A549 (cell line): ENCODE measurements around the gene CCDC159. TPM values are rescaled to one million over a fixed set of nuclear protein-coding genes. Genes with fewer than 3 reads are reported as not detected.
A peak's percentile ranks its signal among the peaks of the same experiment; 100 is the strongest.

Source experiments
- ATAC-seq, 2 experiments: fragments of 200-7000 bp in 1 of 2; fragments of >200 bp in 1 of 2; cut with Nextera tagmentation in 1 of 2; cut with Tn5 transposase in 1 of 2; 3 replicates each; pipeline versions ENCODE4 v1.8.0 to v1.9.1; 2018 to 2020; ENCODE audit warnings: mild to moderate bottlenecking in 1 of 2, moderate library complexity in 1 of 2
- CTCF ChIA-PET: fragments of 300-600 bp; sonication (Branson Sonifier 250); formaldehyde crosslinking; extraction: SDS; loops from one replicate; lab custom pipeline; 2021; ENCODE audit warnings: antibody characterized with exemption, inconsistent platforms; lab: Yijun Ruan, JAX
- POLR2A ChIA-PET: fragments of 350-600 bp; formaldehyde crosslinking; extraction: SDS; loops from one replicate; lab custom pipeline; 2021; ENCODE audit warnings: antibody characterized with exemption, inconsistent platforms; lab: Yijun Ruan, JAX
- DNase-seq, 2 experiments: peaks; one replicate each; pipeline versions ENCODE4 v3.0.0 to v3.0.0-alpha.2; 2011 to 2016; ENCODE audit warnings: low read depth in 1 of 2, low spot score in 1 of 2
- FAIRE-seq: peaks from 2 replicates; lab custom pipeline; 2011; peaks lifted over from hg19 to GRCh38; lab: Jason Lieb, UNC
- H3K27ac ChIP-seq, 2 experiments: fragments of >200 bp; sonication (Bioruptor Twin); formaldehyde crosslinking; 3 replicates each; pipeline ENCODE4 v1.5.1; 2016 to 2017
- H3K4me1 ChIP-seq: fragments of >200 bp; sonication (Bioruptor Twin); formaldehyde crosslinking; 3 replicates; pipeline ENCODE4 v1.6.1; 2016
- H3K4me2 ChIP-seq: fragments of >200 bp; sonication (Bioruptor Twin); formaldehyde crosslinking; 3 replicates; pipeline ENCODE4 v1.6.1; 2016
- H3K4me3 ChIP-seq: fragments of >200 bp; sonication (Bioruptor Twin); formaldehyde crosslinking; 3 replicates; pipeline ENCODE4 v1.5.1; 2016
- H3K9me3 ChIP-seq: fragments of >200 bp; sonication (Bioruptor Twin); formaldehyde crosslinking; 3 replicates; pipeline ENCODE4 v1.6.1; 2016
- BHLHE40 ChIP-seq: IDR thresholded peaks from 2 replicates; pipeline ENCODE4 v1.6.1; 2012; ENCODE audit warnings: low read depth, low read length, inconsistent platforms
- CBX2 ChIP-seq: fragments of 200-600 bp; sonication (generic); IDR thresholded peaks from 2 replicates; pipeline ENCODE4 v1.6.1; 2016; ENCODE audit warnings: low read depth, mild to moderate bottlenecking, borderline replicate concordance
- CBX8 ChIP-seq: fragments of 200-600 bp; sonication (generic); IDR thresholded peaks from 2 replicates; pipeline ENCODE4 v1.6.1; 2016
- CEBPB ChIP-seq, 2 experiments: fragments of >200 bp in 1 of 2; sonication (Bioruptor Twin) in 1 of 2; formaldehyde crosslinking in 1 of 2; IDR thresholded peaks; 2 replicates each; pipeline ENCODE4 v1.6.1; 2012 to 2016
- EHF ChIP-seq: fragments of 250-450 bp; sonication (Bioruptor Pico); IDR thresholded peaks from 2 replicates; pipeline ENCODE4 v1.5.0; 2020; ENCODE audit warnings: mild to moderate bottlenecking
- EP300 ChIP-seq, 2 experiments: fragments of >200 bp; sonication (Bioruptor Twin); formaldehyde crosslinking; IDR thresholded peaks; 2 replicates in 1 of 2; 3 replicates in 1 of 2; pipeline ENCODE4 v1.6.1; 2016 to 2017
- ESRRA ChIP-seq: fragments of 150-350 bp; IDR thresholded peaks from 2 replicates; pipeline ENCODE4 v1.6.1; 2014; ENCODE audit warnings: mild to moderate bottlenecking, low read length, borderline replicate concordance
- FOXS1 ChIP-seq: fragments of 250-450 bp; sonication (Bioruptor Pico); IDR thresholded peaks from 2 replicates; pipeline ENCODE4 v1.5.0; 2020; ENCODE audit warnings: mild to moderate bottlenecking, moderate library complexity
- HOXB13 ChIP-seq: fragments of 250-450 bp; sonication (Bioruptor Pico); IDR thresholded peaks from 2 replicates; pipeline ENCODE4 v1.5.0; 2020; ENCODE audit warnings: low read depth, mild to moderate bottlenecking, moderate library complexity
- KDM1A ChIP-seq: fragments of 200-600 bp; sonication (generic); IDR thresholded peaks from 2 replicates; pipeline ENCODE4 v1.6.1; 2016; ENCODE audit warnings: low read depth, mild to moderate bottlenecking
- MAFK ChIP-seq: fragments of 450-650 bp; IDR thresholded peaks from 2 replicates; pipeline ENCODE4 v1.6.1; 2014; ENCODE audit not compliant: partially characterized antibody
- MAZ ChIP-seq: fragments of 150-350 bp; IDR thresholded peaks from 2 replicates; pipeline ENCODE4 v1.6.1; 2014; ENCODE audit warnings: antibody characterized with exemption, low read depth, low read length, borderline replicate concordance
- NFE2L2 ChIP-seq: fragments of 150-350 bp; conservative IDR thresholded peaks from 2 replicates; pipeline ENCODE4 v1.6.1; 2014; ENCODE audit warnings: low read length
- NPAS2 ChIP-seq: fragments of 250-450 bp; sonication (Bioruptor Pico); IDR thresholded peaks from 2 replicates; pipeline ENCODE4 v1.8.0; 2022; ENCODE audit warnings: mild to moderate bottlenecking, moderate library complexity, borderline replicate concordance
- NR3C1 ChIP-seq: fragments of >200 bp; sonication (Bioruptor Twin); formaldehyde crosslinking; IDR thresholded peaks from 3 replicates; pipeline ENCODE4 v1.6.1; 2017
- PBX3 ChIP-seq: IDR thresholded peaks from 2 replicates; pipeline ENCODE4 v1.6.1; 2012
- RCOR1 ChIP-seq: fragments of 150-350 bp; IDR thresholded peaks from 2 replicates; pipeline ENCODE4 v1.6.1; 2014; ENCODE audit warnings: antibody characterized with exemption, low read length, low read depth
- REST ChIP-seq: fragments of 200-600 bp; sonication (generic); IDR thresholded peaks from 2 replicates; pipeline ENCODE4 v1.6.1; 2016; ENCODE audit warnings: antibody characterized with exemption, mild to moderate bottlenecking, moderate library complexity
- RNF2 ChIP-seq: fragments of 200-600 bp; sonication (generic); IDR thresholded peaks from 2 replicates; pipeline ENCODE4 v1.6.1; 2016; ENCODE audit warnings: low read depth, mild to moderate bottlenecking, antibody characterized with exemption, moderate library complexity, borderline replicate concordance
- TFCP2L1 ChIP-seq: fragments of 250-450 bp; sonication (Bioruptor Pico); IDR thresholded peaks from 2 replicates; pipeline ENCODE4 v1.5.0; 2021; ENCODE audit warnings: mild to moderate bottlenecking
- TP53 ChIP-seq: fragments of 250-450 bp; sonication (Bioruptor Pico); IDR thresholded peaks from 2 replicates; pipeline ENCODE4 v1.5.0; 2021; ENCODE audit warnings: mild to moderate bottlenecking, moderate library complexity
- WGBS: methylation state at CpG from one replicate; pipeline ENCODE4 v1.1.6; 2017; ENCODE audit errors: missing lambda C conversion rate; 5-methylcytosine and 5-hydroxymethylcytosine counted together
- polyA plus RNA-seq, 4 experiments: library from polyadenylated mRNA; depleted of rRNA in 3 of 4; stranded (reverse); fragments of >200 nt; fragmentation: RNase III in 1 of 4; extraction: RNeasy Plus Mini Kit Qiagen cat#74134 plus additional on column Dnase treatment in 1 of 4; gene quantifications; 2 replicates in 3 of 4; 3 replicates in 1 of 4; pipeline ENCODE4 v1.2.3, GENCODE V29; 2011 to 2017
- TF ChIP-seq, protein P1 (sequence below): fragments of >200 bp; sonication (Bioruptor Twin); formaldehyde crosslinking; IDR thresholded peaks from 3 replicates; pipeline ENCODE4 v1.5.1; 2016

The CCDC159 gene
- polyA plus RNA-seq, 2 of the 4 experiments (the other 2 are of a cell fraction): 8.4 to 11.3 TPM

- H3K27ac ChIP-seq: peak overlapping the region in 1 of 2 experiments; percentile 89; a peak in 2 of 6 replicates
- H3K4me3 ChIP-seq: peak overlapping the region; percentile 58; the same call in 2 of the 3 replicates
- POLR2A ChIA-PET: no interaction called here
- FAIRE-seq (no peak), ATAC-seq (no peak), DNase-seq (no peak)
- peak overlapping the region; percentile 90 for H3K4me2 ChIP-seq
- no peaks in the 10 kb centered on the region for H3K9me3 ChIP-seq
- 90% methylated on average over 4 of the region's 6 CpGs for WGBS
- CTCF ChIA-PET: no interaction called here
- H3K4me1 ChIP-seq: no peaks in the 10 kb centered on the region
- no peak for TF ChIP-seq RNF2
- TF ChIP-seq, all 56 proteins: peak for 0
Observed at GRCh38 chr19:11356074-11356397, 9.7 kb downstream of the CCDC159 start.

DNA sequence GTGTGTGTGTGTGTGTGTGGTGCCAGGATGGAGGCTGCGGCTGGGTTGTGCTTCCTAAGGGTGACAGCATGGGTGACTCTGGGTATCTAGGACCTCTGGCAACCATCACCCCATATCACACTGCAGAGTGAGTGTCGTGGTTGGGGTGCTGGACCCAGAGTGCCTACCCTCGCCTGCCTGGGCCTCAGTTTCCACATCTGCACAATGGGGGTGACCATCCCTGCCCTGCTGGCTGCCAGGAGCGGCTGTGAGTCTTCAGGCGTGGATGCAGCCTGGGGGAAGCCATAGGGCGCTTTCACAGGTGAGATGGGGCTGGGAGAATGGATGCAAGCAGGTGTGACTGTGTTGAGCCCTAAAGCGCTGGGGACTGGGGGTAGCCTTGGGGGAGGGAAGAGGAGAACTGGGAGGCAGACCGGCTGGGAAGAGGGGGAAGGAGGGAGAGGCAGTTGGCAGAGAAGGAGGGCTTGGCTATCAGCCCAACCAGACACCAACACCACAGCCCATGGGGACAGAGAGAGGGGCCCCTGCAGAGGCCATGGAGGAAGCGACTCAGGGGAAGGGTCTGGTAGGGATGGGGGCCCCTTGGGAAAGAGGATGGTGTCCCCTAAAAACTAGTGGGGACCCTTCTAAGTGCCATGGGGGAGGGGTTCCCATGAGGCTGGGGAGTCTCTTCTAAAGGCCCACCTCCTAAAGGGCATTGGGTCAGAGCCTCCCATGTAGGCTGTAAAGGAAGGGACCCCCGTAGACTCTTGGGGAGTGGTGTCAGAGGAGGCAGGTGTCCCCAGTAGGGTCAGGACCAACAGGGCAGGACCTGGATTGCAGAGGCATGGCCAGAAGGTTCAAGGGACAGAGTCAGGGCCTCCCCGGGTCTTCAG is 10.6 kb downstream of the CCDC159 start:
- no peak overlapping the region for H3K4me3 ChIP-seq
- no peaks in the 10 kb centered on the region for H3K4me1 ChIP-seq
- no peak overlapping the region for H3K27ac ChIP-seq
- no peak overlapping the region; the same call in 2 of the 3 replicates for H3K4me2 ChIP-seq
- no peaks in the 10 kb centered on the region for H3K9me3 ChIP-seq
- ATAC-seq (no peak), DNase-seq (no peak), FAIRE-seq (no peak)
- 90% methylated on average over 9 of the region's 11 CpGs for WGBS
- ChIA-PET CTCF (no interaction called here), POLR2A (no interaction called here)
- no peak for TF ChIP-seq TP53 (CRISPR knock-in tag)
- TF ChIP-seq KDM1A: no peak
- no peak for TF ChIP-seq MAZ
- TF ChIP-seq MAFK: no peak
- no peak for TF ChIP-seq TFCP2L1 (CRISPR knock-in tag)

DNA sequence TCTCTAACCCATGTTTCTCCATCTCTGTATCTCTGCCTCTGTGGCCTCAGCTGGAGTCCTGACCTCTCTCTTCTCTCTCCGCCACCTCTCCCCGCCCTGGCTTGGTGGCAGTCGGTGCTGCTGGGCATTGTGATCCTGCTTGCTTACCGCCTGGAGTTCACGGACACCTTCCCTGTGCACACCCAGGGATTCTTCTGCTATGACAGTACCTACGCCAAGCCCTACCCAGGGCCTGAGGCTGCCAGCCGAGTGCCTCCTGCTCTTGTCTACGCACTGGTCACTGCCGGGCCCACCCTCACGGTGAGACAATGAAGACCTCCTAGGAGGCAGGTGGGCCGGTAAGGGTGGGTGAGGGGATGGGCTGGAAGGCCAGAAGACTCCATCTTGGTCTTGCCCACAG is 13.1 kb downstream of the CCDC159 start:
- DNase-seq: no peak

GRCh38 chr19:11361037-11361770 is 14.9 kb downstream of the CCDC159 start:
- Histone ChIP-seq H3K4me3 (no peak overlapping the region), H3K27ac (no peak overlapping the region), H3K4me2 (no peak overlapping the region), H3K9me3 (no peaks in the 10 kb centered on the region), H3K4me1 (no peaks in the 10 kb centered on the region)
- POLR2A ChIA-PET: interaction anchor here (1.9 kb wide), 1 partner anchor 13 kb away, joined by 9 read pairs; the partner anchor contains the start of gene SWSAP1
- no peak for DNase-seq
- no peak for FAIRE-seq
- ATAC-seq: peak; percentile 33 to 66; a peak in 3 of 6 replicates
- WGBS: 82% methylated on average over 27 of the region's 43 CpGs
- CTCF ChIA-PET: interaction anchor here (0.6 to 2.5 kb wide), 3 partner anchors 12 to 67 kb away, joined by 3 to 10 read pairs (median 5); no protein-coding TSS in a partner anchor
- TF ChIP-seq MAZ (no peak), EHF (no peak), FOXS1 (CRISPR knock-in tag) (no peak), REST (no peak), CBX2 (no peak), HOXB13 (no peak), RCOR1 (no peak), TP53 (CRISPR knock-in tag) (no peak), PBX3 (no peak), CEBPB (IDR thresholded peaks at IDR 0.05) (no peak), EP300 (IDR thresholded peaks at IDR 0.05) (no peak)
- TF ChIP-seq, protein P1, sequence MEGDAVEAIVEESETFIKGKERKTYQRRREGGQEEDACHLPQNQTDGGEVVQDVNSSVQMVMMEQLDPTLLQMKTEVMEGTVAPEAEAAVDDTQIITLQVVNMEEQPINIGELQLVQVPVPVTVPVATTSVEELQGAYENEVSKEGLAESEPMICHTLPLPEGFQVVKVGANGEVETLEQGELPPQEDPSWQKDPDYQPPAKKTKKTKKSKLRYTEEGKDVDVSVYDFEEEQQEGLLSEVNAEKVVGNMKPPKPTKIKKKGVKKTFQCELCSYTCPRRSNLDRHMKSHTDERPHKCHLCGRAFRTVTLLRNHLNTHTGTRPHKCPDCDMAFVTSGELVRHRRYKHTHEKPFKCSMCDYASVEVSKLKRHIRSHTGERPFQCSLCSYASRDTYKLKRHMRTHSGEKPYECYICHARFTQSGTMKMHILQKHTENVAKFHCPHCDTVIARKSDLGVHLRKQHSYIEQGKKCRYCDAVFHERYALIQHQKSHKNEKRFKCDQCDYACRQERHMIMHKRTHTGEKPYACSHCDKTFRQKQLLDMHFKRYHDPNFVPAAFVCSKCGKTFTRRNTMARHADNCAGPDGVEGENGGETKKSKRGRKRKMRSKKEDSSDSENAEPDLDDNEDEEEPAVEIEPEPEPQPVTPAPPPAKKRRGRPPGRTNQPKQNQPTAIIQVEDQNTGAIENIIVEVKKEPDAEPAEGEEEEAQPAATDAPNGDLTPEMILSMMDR: no peak

More for the DNA sequence above, 13.1 kb downstream of the CCDC159 start:
- FAIRE-seq: no peak
- Histone ChIP-seq H3K4me1 (no peaks in the 10 kb centered on the region), H3K4me3 (no peak overlapping the region), H3K4me2 (no peak overlapping the region), H3K27ac (no peak overlapping the region), H3K9me3 (no peaks in the 10 kb centered on the region)
- ChIA-PET POLR2A (interaction anchor here (0.8 kb wide), 1 partner anchor 15 kb away, joined by 5 read pairs; the partner anchor contains the start of gene SWSAP1), CTCF (interaction anchor here (2.2 kb wide), 1 partner anchor 22 kb away, joined by 5 read pairs; no protein-coding TSS in a partner anchor)
- ATAC-seq: no peak
- 72% methylated on average over 9 of the region's 11 CpGs for WGBS
- TF ChIP-seq RNF2 (no peak), TP53 (CRISPR knock-in tag) (no peak), NR3C1 (no peak), BHLHE40 (no peak), CBX2 (no peak), CBX8 (no peak), FOXS1 (CRISPR knock-in tag) (no peak), NFE2L2 (no peak), ESRRA (no peak), NPAS2 (no peak), EHF (no peak)
